Measurements from ENCODE around the gene CHN2. TPM values are rescaled to one million over a fixed set of nuclear protein-coding genes. Genes with fewer than 3 reads are reported as not detected.

The CHN2 gene
- total RNA-seq, 2 experiments from 2014 or later: 10.1 to 12.6 TPM

DNA sequence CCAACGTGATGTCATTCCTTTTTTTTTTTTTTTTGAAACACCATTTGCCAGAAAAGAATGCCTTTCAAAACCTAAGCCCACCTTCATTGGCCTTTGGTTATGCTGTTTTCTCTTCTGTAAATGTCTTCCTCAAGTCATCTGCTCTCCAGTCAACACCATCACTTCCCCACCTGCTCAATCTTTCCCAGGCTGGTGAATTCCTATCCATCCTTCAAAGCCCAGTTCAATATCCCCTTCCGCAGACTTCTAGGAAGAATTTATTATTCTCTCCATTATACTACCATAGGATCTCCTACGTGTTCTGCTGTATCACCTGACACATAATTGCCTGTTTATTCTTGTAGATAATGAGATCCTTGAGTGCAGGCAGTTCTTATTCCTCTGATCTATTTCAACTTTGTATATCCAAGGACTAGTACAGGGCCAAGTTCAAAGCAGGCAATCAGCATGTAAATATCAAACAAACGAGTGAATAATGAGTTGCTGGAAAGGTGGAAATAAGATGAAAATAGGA is 295.6 kb downstream of the CHN2 start:
- CTCF ChIA-PET: no interaction called here
- H3K27me3 Mint-ChIP-seq: no peaks in the 10 kb centered on the region
- ATAC-seq (no peak), DNase-seq (no peak)
- no peak overlapping the region for H3K27ac Mint-ChIP-seq
- no peaks in the 10 kb centered on the region for H3K36me3 Mint-ChIP-seq
- no peaks in the 10 kb centered on the region for H3K9me3 Mint-ChIP-seq (ENCODE audit: low read depth)
- H3K4me3 Mint-ChIP-seq: no peak overlapping the region
- peaks cover 10% of the 10 kb centered on the region for H3K4me1 Mint-ChIP-seq

- no peak overlapping the region for H3K27ac Mint-ChIP-seq
- H3K4me1 Mint-ChIP-seq: no peaks in the 10 kb centered on the region
- H3K9me3 Mint-ChIP-seq (ENCODE audit: low read depth): no peaks in the 10 kb centered on the region
- no peaks in the 10 kb centered on the region for H3K36me3 Mint-ChIP-seq
- DNase-seq: no peak
- CTCF ChIA-PET: no interaction called here
- no peak for ATAC-seq
- no peak overlapping the region for H3K4me3 Mint-ChIP-seq
- no peaks in the 10 kb centered on the region for H3K27me3 Mint-ChIP-seq
Measured at GRCh38 chr7:29494350-29494749, 299.8 kb downstream of the CHN2 start.

DNA sequence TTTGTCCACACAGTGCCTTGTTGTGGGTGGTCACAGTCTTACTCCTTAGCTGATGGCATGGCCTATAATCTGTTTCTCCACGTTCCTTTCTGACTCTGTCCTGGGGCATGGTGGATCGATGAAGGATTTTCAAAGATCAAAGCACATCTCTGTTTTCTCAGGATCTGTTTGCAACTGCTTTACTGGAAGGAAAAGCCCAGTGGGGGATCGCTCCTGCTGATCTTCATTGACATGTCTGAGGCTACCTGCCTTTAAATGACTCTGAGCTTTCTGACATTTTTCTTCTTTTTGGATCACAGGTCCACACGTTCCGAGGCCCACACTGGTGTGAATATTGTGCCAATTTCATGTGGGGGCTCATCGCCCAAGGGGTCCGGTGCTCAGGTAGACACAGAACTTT is 301.1 kb downstream of the CHN2 start:
- DNase-seq: no peak
- no peaks in the 10 kb centered on the region for H3K27me3 Mint-ChIP-seq
- ATAC-seq: no peak
- H3K36me3 Mint-ChIP-seq: no peaks in the 10 kb centered on the region
- H3K9me3 Mint-ChIP-seq (ENCODE audit: low read depth): no peaks in the 10 kb centered on the region
- no peaks in the 10 kb centered on the region for H3K4me1 Mint-ChIP-seq
- CTCF ChIA-PET: no interaction called here
- H3K4me3 Mint-ChIP-seq: no peak overlapping the region
- no peak overlapping the region for H3K27ac Mint-ChIP-seq

GRCh38 chr7:29496355-29497020 is 301.9 kb downstream of the CHN2 start:
- H3K4me3 Mint-ChIP-seq: no peak overlapping the region
- no peaks in the 10 kb centered on the region for H3K4me1 Mint-ChIP-seq
- H3K27ac Mint-ChIP-seq: no peak overlapping the region
- no peaks in the 10 kb centered on the region for H3K36me3 Mint-ChIP-seq
- CTCF ChIA-PET: no interaction called here
- ATAC-seq: no peak
- H3K9me3 Mint-ChIP-seq (ENCODE audit: low read depth): no peaks in the 10 kb centered on the region
- no peaks in the 10 kb centered on the region for H3K27me3 Mint-ChIP-seq
- DNase-seq: no peak

- no peaks in the 10 kb centered on the region for H3K27me3 Mint-ChIP-seq
- DNase-seq (no peak), ATAC-seq (no peak)
- no peaks in the 10 kb centered on the region for H3K4me1 Mint-ChIP-seq
- H3K27ac Mint-ChIP-seq: no peak overlapping the region
- CTCF ChIA-PET: no interaction called here
- H3K36me3 Mint-ChIP-seq: no peaks in the 10 kb centered on the region
- H3K4me3 Mint-ChIP-seq: no peak overlapping the region
- no peaks in the 10 kb centered on the region for H3K9me3 Mint-ChIP-seq (ENCODE audit: low read depth)
Measured at GRCh38 chr7:29499932-29500331, 305.4 kb downstream of the CHN2 start.

DNA sequence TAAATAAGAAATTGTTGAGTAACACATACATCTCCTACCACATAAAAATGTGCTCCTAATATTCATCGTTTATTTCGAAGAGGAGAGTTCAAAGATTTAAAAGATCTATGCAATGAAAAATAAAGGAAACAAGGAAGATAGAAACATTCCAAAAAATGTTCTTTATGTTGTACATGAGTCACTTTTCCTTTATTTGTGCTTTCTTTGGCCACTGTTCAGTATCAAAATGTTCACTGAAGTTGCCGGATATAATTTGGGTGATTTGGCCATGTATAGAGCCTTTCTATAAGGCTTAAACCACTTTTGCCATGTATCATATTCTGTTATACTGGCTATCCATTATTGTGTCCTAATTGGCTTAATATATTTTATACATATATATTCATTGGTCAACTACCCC is 306.1 kb downstream of the CHN2 start:
- Mint-ChIP-seq H3K4me3 (no peak overlapping the region), H3K36me3 (no peaks in the 10 kb centered on the region), H3K9me3 (ENCODE audit: low read depth) (no peaks in the 10 kb centered on the region), H3K27ac (no peak overlapping the region), H3K27me3 (no peaks in the 10 kb centered on the region), H3K4me1 (no peaks in the 10 kb centered on the region)
- DNase-seq (no peak), ATAC-seq (no peak)
- CTCF ChIA-PET: no interaction called here

- H3K4me3 Mint-ChIP-seq: no peak overlapping the region
- no peaks in the 10 kb centered on the region for H3K9me3 Mint-ChIP-seq (ENCODE audit: low read depth)
- ATAC-seq (no peak), DNase-seq (no peak)
- CTCF ChIA-PET: no interaction called here
- no peak overlapping the region for H3K27ac Mint-ChIP-seq
- no peaks in the 10 kb centered on the region for H3K4me1 Mint-ChIP-seq
- H3K27me3 Mint-ChIP-seq: no peaks in the 10 kb centered on the region
- no peaks in the 10 kb centered on the region for H3K36me3 Mint-ChIP-seq
Measured at GRCh38 chr7:29502133-29502532, 307.6 kb downstream of the CHN2 start.

DNA sequence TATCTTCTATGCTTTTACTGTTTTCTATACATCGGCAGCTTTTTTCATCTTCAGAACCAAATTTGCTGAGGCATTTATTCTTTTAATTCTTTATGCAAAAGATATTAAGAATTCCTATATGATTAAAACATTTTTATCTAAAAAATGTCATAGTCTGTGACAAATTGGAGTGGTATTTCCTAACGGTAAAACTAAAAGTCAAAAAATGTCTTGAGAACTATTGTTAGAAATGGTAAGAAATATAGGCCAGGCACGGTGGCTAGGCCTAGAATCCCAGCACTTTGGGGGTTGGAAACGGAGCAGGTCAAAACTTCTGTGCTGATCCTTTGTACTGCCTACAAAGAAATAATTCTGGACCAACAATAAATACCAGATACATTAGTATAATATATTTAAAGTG is 311.4 kb downstream of the CHN2 start:
- CTCF ChIA-PET: interaction anchor here (0.9 kb wide), 1 partner anchor 15 kb away, joined by 3 read pairs; no protein-coding TSS in a partner anchor
- no peak for ATAC-seq
- Mint-ChIP-seq H3K27me3 (no peaks in the 10 kb centered on the region), H3K27ac (no peak overlapping the region), H3K4me1 (no peaks in the 10 kb centered on the region), H3K4me3 (no peak overlapping the region), H3K36me3 (no peaks in the 10 kb centered on the region), H3K9me3 (ENCODE audit: low read depth) (no peaks in the 10 kb centered on the region)
- DNase-seq: no peak

GRCh38 chr7:29508608-29509007 is 314.0 kb downstream of the CHN2 start:
- H3K4me3 Mint-ChIP-seq: no peak overlapping the region
- no peaks in the 10 kb centered on the region for H3K4me1 Mint-ChIP-seq
- CTCF ChIA-PET: no interaction called here
- H3K36me3 Mint-ChIP-seq: no peaks in the 10 kb centered on the region
- ATAC-seq: no peak
- no peak for DNase-seq
- H3K9me3 Mint-ChIP-seq (ENCODE audit: low read depth): no peaks in the 10 kb centered on the region
- H3K27me3 Mint-ChIP-seq: no peaks in the 10 kb centered on the region
- no peak overlapping the region for H3K27ac Mint-ChIP-seq

DNA sequence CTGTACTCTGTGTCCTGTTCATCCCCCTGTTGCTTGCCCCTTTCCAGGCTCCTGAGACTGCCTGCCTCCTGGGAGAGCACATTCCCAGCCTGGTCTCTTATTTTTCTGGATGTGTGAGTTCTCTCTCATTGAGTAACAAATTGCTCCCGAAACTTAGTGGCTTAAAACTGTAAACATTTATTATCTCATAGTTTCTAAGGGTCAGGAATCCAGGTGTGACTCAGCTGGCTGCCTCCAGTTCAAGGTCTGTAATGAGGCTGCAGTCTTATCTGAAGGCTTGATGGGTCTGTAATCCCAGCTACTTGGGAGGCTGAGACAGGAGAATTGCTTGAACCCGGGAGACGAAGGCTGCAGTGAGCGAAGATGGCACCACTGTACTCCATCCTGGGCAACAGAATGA is 315.5 kb downstream of the CHN2 start:
- CTCF ChIA-PET: no interaction called here
- Mint-ChIP-seq H3K4me1 (no peaks in the 10 kb centered on the region), H3K27ac (no peak overlapping the region), H3K9me3 (ENCODE audit: low read depth) (no peaks in the 10 kb centered on the region), H3K4me3 (no peak overlapping the region), H3K36me3 (no peaks in the 10 kb centered on the region), H3K27me3 (no peaks in the 10 kb centered on the region)
- no peak for DNase-seq
- no peak for ATAC-seq

- H3K4me1 Mint-ChIP-seq: no peaks in the 10 kb centered on the region
- H3K27me3 Mint-ChIP-seq: no peaks in the 10 kb centered on the region
- no peak overlapping the region for H3K4me3 Mint-ChIP-seq
- CTCF ChIA-PET: no interaction called here
- ATAC-seq (no peak), DNase-seq (no peak)
- no peaks in the 10 kb centered on the region for H3K36me3 Mint-ChIP-seq
- no peaks in the 10 kb centered on the region for H3K9me3 Mint-ChIP-seq (ENCODE audit: low read depth)
- no peak overlapping the region for H3K27ac Mint-ChIP-seq
Measured at GRCh38 chr7:29511337-29511736, 316.8 kb downstream of the CHN2 start.

GRCh38 chr7:29511851-29512250 is 317.3 kb downstream of the CHN2 start:
- H3K36me3 Mint-ChIP-seq: no peaks in the 10 kb centered on the region
- CTCF ChIA-PET: no interaction called here
- ATAC-seq: no peak
- no peak overlapping the region for H3K27ac Mint-ChIP-seq
- no peak for DNase-seq
- no peak overlapping the region for H3K4me3 Mint-ChIP-seq
- H3K9me3 Mint-ChIP-seq (ENCODE audit: low read depth): no peaks in the 10 kb centered on the region
- H3K27me3 Mint-ChIP-seq: no peaks in the 10 kb centered on the region
- H3K4me1 Mint-ChIP-seq: no peaks in the 10 kb centered on the region

GRCh38 chr7:29516491-29516890 is 321.9 kb downstream of the CHN2 start:
- DNase-seq (no peak), ATAC-seq (no peak)
- Mint-ChIP-seq H3K27ac (no peak overlapping the region), H3K36me3 (no peaks in the 10 kb centered on the region), H3K9me3 (ENCODE audit: low read depth) (peaks cover 3% of the 10 kb centered on the region), H3K27me3 (no peaks in the 10 kb centered on the region), H3K4me3 (no peak overlapping the region), H3K4me1 (no peaks in the 10 kb centered on the region)
- CTCF ChIA-PET: no interaction called here

- CTCF ChIA-PET: no interaction called here
- H3K36me3 Mint-ChIP-seq: no peaks in the 10 kb centered on the region
- ATAC-seq: no peak
- peaks cover 8% of the 10 kb centered on the region for H3K27me3 Mint-ChIP-seq
- no peak overlapping the region for H3K4me3 Mint-ChIP-seq
- no peak for DNase-seq
- H3K9me3 Mint-ChIP-seq (ENCODE audit: low read depth): peaks cover 3% of the 10 kb centered on the region
- H3K27ac Mint-ChIP-seq: no peak overlapping the region
- H3K4me1 Mint-ChIP-seq: no peaks in the 10 kb centered on the region
Measured at GRCh38 chr7:29518616-29519015, 324.0 kb downstream of the CHN2 start.

DNA sequence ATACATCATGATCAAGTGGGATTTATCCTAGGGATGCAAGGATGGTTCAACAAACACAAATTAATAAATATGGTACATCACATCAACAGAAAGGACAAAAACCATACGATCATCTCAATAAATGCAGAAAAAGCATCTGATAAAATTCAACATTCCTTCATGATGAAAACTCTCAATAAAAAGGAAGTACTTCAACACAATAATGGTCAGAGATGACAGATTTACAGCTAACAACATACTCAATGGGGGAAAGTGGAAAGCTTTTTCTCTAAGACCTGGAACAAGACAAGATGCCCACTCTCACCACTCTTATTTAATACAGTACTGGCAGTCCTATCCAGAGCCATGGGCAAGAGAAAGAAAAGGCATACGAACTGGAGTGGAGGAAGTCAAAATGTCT is 329.2 kb downstream of the CHN2 start:
- Mint-ChIP-seq H3K27ac (no peak overlapping the region), H3K36me3 (no peaks in the 10 kb centered on the region), H3K4me3 (no peak overlapping the region), H3K27me3 (peaks cover 11% of the 10 kb centered on the region), H3K4me1 (no peaks in the 10 kb centered on the region), H3K9me3 (ENCODE audit: low read depth) (peaks cover 3% of the 10 kb centered on the region)
- CTCF ChIA-PET: no interaction called here
- DNase-seq: no peak
- ATAC-seq: no peak

Measured in activated CD8-positive, alpha-beta memory T cell treated with anti-CD3 and anti-CD28 coated beads, Interleukin-2, amount 10 ng/mL, durations not matched to agents 7 days and 5 days (primary cell).